Uterus (tissue), 2 donors: Measurements from ENCODE around the gene TCF12.

Experiments
- POLR2A ChIP-seq, 2 donors: fragments of 450-650 bp; IDR thresholded peaks; one replicate each; pipeline ENCODE4 v1.6.1; 2016; ENCODE audit warnings: antibody characterized with exemption in 2 of 2, mild to moderate bottlenecking in 1 of 2, moderate library complexity in 1 of 2
- TF ChIP-seq, protein P1 (sequence below), 4 experiments: fragments of 200-600 bp in 2 of 4; fragments of 450-650 bp in 2 of 4; sonication (generic) in 2 of 4; IDR thresholded peaks; one replicate each; pipeline ENCODE4 v1.5.1; 2016 to 2019; ENCODE audit warnings: antibody characterized with exemption in 4 of 4, mild to moderate bottlenecking in 2 of 4, moderate library complexity in 1 of 4

GRCh38 chr15:57328897-57329296 lies 410.5 kb downstream of the TCF12 start:
- TF ChIP-seq, protein P1, sequence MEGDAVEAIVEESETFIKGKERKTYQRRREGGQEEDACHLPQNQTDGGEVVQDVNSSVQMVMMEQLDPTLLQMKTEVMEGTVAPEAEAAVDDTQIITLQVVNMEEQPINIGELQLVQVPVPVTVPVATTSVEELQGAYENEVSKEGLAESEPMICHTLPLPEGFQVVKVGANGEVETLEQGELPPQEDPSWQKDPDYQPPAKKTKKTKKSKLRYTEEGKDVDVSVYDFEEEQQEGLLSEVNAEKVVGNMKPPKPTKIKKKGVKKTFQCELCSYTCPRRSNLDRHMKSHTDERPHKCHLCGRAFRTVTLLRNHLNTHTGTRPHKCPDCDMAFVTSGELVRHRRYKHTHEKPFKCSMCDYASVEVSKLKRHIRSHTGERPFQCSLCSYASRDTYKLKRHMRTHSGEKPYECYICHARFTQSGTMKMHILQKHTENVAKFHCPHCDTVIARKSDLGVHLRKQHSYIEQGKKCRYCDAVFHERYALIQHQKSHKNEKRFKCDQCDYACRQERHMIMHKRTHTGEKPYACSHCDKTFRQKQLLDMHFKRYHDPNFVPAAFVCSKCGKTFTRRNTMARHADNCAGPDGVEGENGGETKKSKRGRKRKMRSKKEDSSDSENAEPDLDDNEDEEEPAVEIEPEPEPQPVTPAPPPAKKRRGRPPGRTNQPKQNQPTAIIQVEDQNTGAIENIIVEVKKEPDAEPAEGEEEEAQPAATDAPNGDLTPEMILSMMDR (IDR thresholded peaks at IDR 0.05) = no peak
- TF ChIP-seq POLR2A (IDR thresholded peaks at IDR 0.05) = no peak
